ENCODE measurements around the gene NUP133. TPM values are rescaled to one million over a fixed set of nuclear protein-coding genes. Genes with fewer than 3 reads are reported as not detected.
A peak's percentile ranks its signal among the peaks of the same experiment; 100 is the strongest.

The NUP133 gene
- total and polyA plus RNA-seq, 7 experiments from 2014 or later, result 19.4 to 45.8 (median 35.8) TPM

- peaks cover 0 to 6% (median 0%) of the 10 kb centered on the region in 11 donors for H3K9me3 Mint-ChIP-seq
- H3K4me3 Mint-ChIP-seq, result peak overlapping the region in 7 of 10 donors; percentile 33 to 95 (median 83)
- ChIA-PET POLR2A (no interaction called here), CTCF (no interaction called here)
- no peak for ATAC-seq
- Histone ChIP-seq H3K9me3 (ENCODE audit: control insufficient read depth in 2 of 3, low read length in 3 of 3) (no peaks in the 10 kb centered on the region), H3K36me3 (ENCODE audit: control insufficient read depth in 2 of 3, insufficient read depth in 3 of 3, low read length in 3 of 3) (no peaks in the 10 kb centered on the region), H3K4me3 (ENCODE audit: low read length) (no peak overlapping the region), H3K27ac (ENCODE audit: low read depth, low read length) (no peak overlapping the region), H3K4me1 (ENCODE audit: control insufficient read depth in 2 of 2, insufficient read depth in 2 of 2, low read length in 2 of 2) (peaks cover 8 to 16% of the 10 kb centered on the region in 2 donors), H3K27me3 (ENCODE audit: control insufficient read depth in 2 of 2, insufficient read depth in 2 of 2, low read length in 2 of 2) (peaks cover 4 to 23% of the 10 kb centered on the region in 2 donors)
- H3K27me3 Mint-ChIP-seq, result peaks cover 43 to 87% (median 52%) of the 10 kb centered on the region in 5 donors
- intact Hi-C loops (cut with micrococcal nuclease), result loop anchor here in 1 of 2 donors (2.0 kb wide), 1 partner anchor 90 kb away; the partner anchor contains the start of gene CCSAP
- DNase-seq, result no peak
- H3K36me3 Mint-ChIP-seq, result peaks cover 0 to 6% (median 4%) of the 10 kb centered on the region in 5 donors
- H3K27ac Mint-ChIP-seq, result no peak overlapping the region
- peaks cover 6 to 29% (median 27%) of the 10 kb centered on the region in 7 donors for H3K4me1 Mint-ChIP-seq
These were observed 75.2 kb downstream of the NUP133 start for GRCh38 chr1:229432905-229433304.

DNA sequence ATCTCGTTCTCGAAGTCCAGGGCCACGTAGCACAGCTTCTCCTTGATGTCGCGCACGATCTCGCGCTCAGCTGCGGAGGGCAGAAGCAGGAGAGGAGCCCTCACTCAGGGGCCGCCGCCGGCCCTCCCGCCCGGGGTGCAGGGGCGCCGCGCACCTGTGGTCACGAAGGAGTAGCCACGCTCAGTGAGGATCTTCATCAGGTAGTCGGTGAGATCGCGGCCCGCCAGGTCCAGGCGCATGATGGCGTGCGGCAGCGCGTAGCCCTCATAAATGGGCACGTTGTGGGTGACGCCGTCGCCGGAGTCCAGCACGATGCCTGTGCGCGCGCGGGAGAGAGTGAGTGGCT is 76.1 kb downstream of the NUP133 start:
- peaks cover 6 to 29% (median 27%) of the 10 kb centered on the region in 7 donors for H3K4me1 Mint-ChIP-seq
- intact Hi-C loops (cut with micrococcal nuclease), result loop anchor here in 1 of 2 donors (2.0 kb wide), 1 partner anchor 89 kb away; the partner anchor contains the start of gene CCSAP
- Histone ChIP-seq H3K9me3 (ENCODE audit: control insufficient read depth in 2 of 3, low read length in 3 of 3) (no peaks in the 10 kb centered on the region), H3K4me1 (ENCODE audit: control insufficient read depth in 2 of 2, insufficient read depth in 2 of 2, low read length in 2 of 2) (peaks cover 8 to 16% of the 10 kb centered on the region in 2 donors), H3K36me3 (ENCODE audit: control insufficient read depth in 2 of 3, insufficient read depth in 3 of 3, low read length in 3 of 3) (no peaks in the 10 kb centered on the region), H3K27ac (ENCODE audit: low read depth, low read length) (no peak overlapping the region), H3K27me3 (ENCODE audit: control insufficient read depth in 2 of 2, insufficient read depth in 2 of 2, low read length in 2 of 2) (peaks cover 4 to 23% of the 10 kb centered on the region in 2 donors), H3K4me3 (ENCODE audit: low read length) (no peak overlapping the region)
- POLR2A ChIA-PET, result no interaction called here
- no peak overlapping the region for H3K27ac Mint-ChIP-seq
- peaks cover 0 to 5% (median 4%) of the 10 kb centered on the region in 5 donors for H3K36me3 Mint-ChIP-seq
- H3K27me3 Mint-ChIP-seq, result peaks cover 47 to 87% (median 53%) of the 10 kb centered on the region in 5 donors
- H3K4me3 Mint-ChIP-seq, result peak overlapping the region; percentile 7 to 95 (median 80)
- DNase-seq (no peak), ATAC-seq (no peak)
- H3K9me3 Mint-ChIP-seq, result peaks cover 0 to 6% (median 0%) of the 10 kb centered on the region in 11 donors
- CTCF ChIA-PET, result no interaction called here

GRCh38 chr1:229431284-229432115 is 76.6 kb downstream of the NUP133 start:
- peak in 2 of 9 donors; percentile 18 to 20 for DNase-seq
- Mint-ChIP-seq H3K9me3 (peaks cover 0 to 6% (median 0%) of the 10 kb centered on the region in 11 donors), H3K4me1 (peaks cover 6 to 29% (median 26%) of the 10 kb centered on the region in 7 donors), H3K4me3 (peak overlapping the region; percentile 66 to 95 (median 84)), H3K27ac (peak overlapping the region in 3 of 9 donors; percentile 6 to 56 (median 13)), H3K36me3 (peaks cover 0 to 5% (median 4%) of the 10 kb centered on the region in 5 donors), H3K27me3 (peaks cover 49 to 87% (median 59%) of the 10 kb centered on the region in 5 donors)
- intact Hi-C loops (cut with micrococcal nuclease), result loop anchor here in 1 of 2 donors (2.0 kb wide), 1 partner anchor 89 kb away; the partner anchor contains the start of gene CCSAP
- Histone ChIP-seq H3K4me3 (ENCODE audit: low read length) (peak overlapping the region; percentile 45), H3K9me3 (ENCODE audit: control insufficient read depth in 2 of 3, low read length in 3 of 3) (no peaks in the 10 kb centered on the region), H3K4me1 (ENCODE audit: control insufficient read depth in 2 of 2, insufficient read depth in 2 of 2, low read length in 2 of 2) (peaks cover 8 to 16% of the 10 kb centered on the region in 2 donors), H3K27me3 (ENCODE audit: control insufficient read depth in 2 of 2, insufficient read depth in 2 of 2, low read length in 2 of 2) (peaks cover 4 to 23% of the 10 kb centered on the region in 2 donors), H3K27ac (ENCODE audit: low read depth, low read length) (no peak overlapping the region), H3K36me3 (ENCODE audit: control insufficient read depth in 2 of 3, insufficient read depth in 3 of 3, low read length in 3 of 3) (no peaks in the 10 kb centered on the region)
- ChIA-PET CTCF (no interaction called here), POLR2A (no interaction called here)
- ATAC-seq, result no peak

GRCh38 chr1:229430761-229431283 is 77.3 kb downstream of the NUP133 start:
- intact Hi-C loops (cut with micrococcal nuclease), result no loop called here
- H3K36me3 ChIP-seq (ENCODE audit: control insufficient read depth in 2 of 3, insufficient read depth in 3 of 3, low read length in 3 of 3), result no peaks in the 10 kb centered on the region
- DNase-seq, result peak in 7 of 9 donors; percentile 20 to 55 (median 32)

GRCh38 chr1:229428256-229428655 is 79.9 kb downstream of the NUP133 start:
- peaks cover 8 to 16% of the 10 kb centered on the region in 2 donors for H3K4me1 ChIP-seq (ENCODE audit: control insufficient read depth in 2 of 2, insufficient read depth in 2 of 2, low read length in 2 of 2)
- no peaks in the 10 kb centered on the region for H3K36me3 ChIP-seq (ENCODE audit: control insufficient read depth in 2 of 3, insufficient read depth in 3 of 3, low read length in 3 of 3)
- no peak overlapping the region for H3K4me3 ChIP-seq (ENCODE audit: low read length)
- H3K27ac ChIP-seq (ENCODE audit: low read depth, low read length), result no peak overlapping the region
- peaks cover 0 to 19% (median 5%) of the 10 kb centered on the region in 11 donors for H3K9me3 Mint-ChIP-seq
- H3K27me3 ChIP-seq (ENCODE audit: control insufficient read depth in 2 of 2, insufficient read depth in 2 of 2, low read length in 2 of 2), result peaks cover 4 to 21% of the 10 kb centered on the region in 2 donors
- ChIA-PET CTCF (no interaction called here), POLR2A (no interaction called here)
- H3K27me3 Mint-ChIP-seq, result peaks cover 55 to 80% (median 65%) of the 10 kb centered on the region in 5 donors
- H3K36me3 Mint-ChIP-seq, result peaks cover 0 to 8% (median 4%) of the 10 kb centered on the region in 5 donors
- H3K4me3 Mint-ChIP-seq, result no peak overlapping the region
- ATAC-seq, result no peak
- DNase-seq, result no peak
- no peaks in the 10 kb centered on the region for H3K9me3 ChIP-seq (ENCODE audit: control insufficient read depth in 2 of 3, low read length in 3 of 3)
- H3K27ac Mint-ChIP-seq, result no peak overlapping the region
- peaks cover 6 to 26% (median 22%) of the 10 kb centered on the region in 7 donors for H3K4me1 Mint-ChIP-seq
- intact Hi-C loops (cut with micrococcal nuclease), result no loop called here

More at GRCh38 chr1:229430761-229431283, 77.3 kb downstream of the NUP133 start:
- Mint-ChIP-seq H3K9me3 (peaks cover 0 to 6% (median 0%) of the 10 kb centered on the region in 11 donors), H3K27me3 (peaks cover 54 to 87% (median 66%) of the 10 kb centered on the region in 5 donors), H3K4me3 (peak overlapping the region; percentile 66 to 95 (median 84)), H3K4me1 (peaks cover 6 to 29% (median 26%) of the 10 kb centered on the region in 7 donors), H3K36me3 (peaks cover 0 to 5% (median 4%) of the 10 kb centered on the region in 5 donors), H3K27ac (peak overlapping the region in 2 of 9 donors; percentile 13 to 56)
- POLR2A ChIA-PET, result no interaction called here
- Histone ChIP-seq H3K27ac (ENCODE audit: low read depth, low read length) (no peak overlapping the region), H3K4me1 (ENCODE audit: control insufficient read depth in 2 of 2, insufficient read depth in 2 of 2, low read length in 2 of 2) (peaks cover 8 to 16% of the 10 kb centered on the region in 2 donors), H3K27me3 (ENCODE audit: control insufficient read depth in 2 of 2, insufficient read depth in 2 of 2, low read length in 2 of 2) (peaks cover 4 to 23% of the 10 kb centered on the region in 2 donors), H3K9me3 (ENCODE audit: control insufficient read depth in 2 of 3, low read length in 3 of 3) (no peaks in the 10 kb centered on the region), H3K4me3 (ENCODE audit: low read length) (peak overlapping the region; percentile 45)
- CTCF ChIA-PET, result no interaction called here
- peak; percentile 54 for ATAC-seq

DNA sequence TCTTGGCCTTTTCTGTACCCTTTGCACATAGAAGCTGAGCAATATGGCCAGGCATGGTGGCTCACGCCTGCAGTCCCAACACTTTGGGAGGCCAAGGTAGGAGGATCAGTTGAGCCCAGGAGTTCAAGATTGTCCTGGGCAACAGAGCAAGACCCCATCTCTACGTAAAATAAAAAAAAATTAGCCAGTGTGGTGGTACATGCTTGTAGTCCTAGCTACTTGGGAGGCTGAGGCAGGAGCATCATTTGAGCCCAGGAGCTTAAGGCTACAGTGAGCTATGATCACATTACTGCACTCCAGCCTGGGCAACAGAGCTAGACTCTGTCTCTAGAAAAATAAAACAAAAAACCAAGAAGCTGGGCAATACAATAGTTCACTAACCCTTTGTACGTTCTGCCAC is 80.6 kb downstream of the NUP133 start:
- Histone ChIP-seq H3K4me3 (ENCODE audit: low read length) (no peak overlapping the region), H3K27ac (ENCODE audit: low read depth, low read length) (no peak overlapping the region), H3K4me1 (ENCODE audit: control insufficient read depth in 2 of 2, insufficient read depth in 2 of 2, low read length in 2 of 2) (peaks cover 8 to 13% of the 10 kb centered on the region in 2 donors), H3K9me3 (ENCODE audit: control insufficient read depth in 2 of 3, low read length in 3 of 3) (no peaks in the 10 kb centered on the region), H3K27me3 (ENCODE audit: control insufficient read depth in 2 of 2, insufficient read depth in 2 of 2, low read length in 2 of 2) (peaks cover 4 to 14% of the 10 kb centered on the region in 2 donors), H3K36me3 (ENCODE audit: control insufficient read depth in 2 of 3, insufficient read depth in 3 of 3, low read length in 3 of 3) (no peaks in the 10 kb centered on the region)
- DNase-seq (no peak), ATAC-seq (no peak)
- Mint-ChIP-seq H3K4me1 (peaks cover 6 to 22% (median 19%) of the 10 kb centered on the region in 7 donors), H3K27me3 (peaks cover 57 to 79% (median 63%) of the 10 kb centered on the region in 5 donors), H3K4me3 (no peak overlapping the region), H3K36me3 (peaks cover 0 to 13% (median 6%) of the 10 kb centered on the region in 5 donors), H3K27ac (no peak overlapping the region), H3K9me3 (peaks cover 0 to 25% (median 10%) of the 10 kb centered on the region in 11 donors)
- intact Hi-C loops (cut with micrococcal nuclease), result no loop called here
- ChIA-PET CTCF (no interaction called here), POLR2A (no interaction called here)
